Heart left ventricle (tissue), 13 donors: ENCODE data around the gene SOX10.

Experiments used
- POLR2A ChIP-seq, 2 donors: fragments of 450-650 bp; IDR thresholded peaks; one replicate each; pipeline ENCODE4 v1.6.1; 2017; ENCODE audit warnings: antibody characterized with exemption in 2 of 2, mild to moderate bottlenecking in 2 of 2, moderate library complexity in 2 of 2
- TF ChIP-seq, protein P1 (sequence below), 12 donors: fragments of 200-600 bp; sonication (generic) in 4 of 12; IDR thresholded peaks; one replicate each; pipeline versions ENCODE4 v1.5.0 to v1.8.0; 2018 to 2022; ENCODE audit warnings: antibody characterized with exemption in 12 of 12, mild to moderate bottlenecking in 5 of 12
- donor health status: ischemic (EF 13 %, LVEDD 7.1; RV severe dilation, severe dysfunction).
- donor health status: DM: no; HTN: yes; CAD: no.
- donor health status: DM: no; HTN: no; CAD: no.
- donor health status: ischemic (EF 25% LVEDD 6.9; RV normal size, moderate dysfunction).
- donor health status: ischemic (EF 25% LVEDD 5.7; RV mildly dilated, moderate dysfunction).
- donor health status: ischemic (EF 35%, LVEDD 5.7; RV mildly dilated, moderate dysfunction).
- donor health status: nonischemic (EF 11% LVEDD 7.7; RV severe dilation, severe dysfunction).
- donor health status: DM: yes; HTN: yes; CAD: no.
- donor health status: PGD.
- donor health status: ischemic (EF 29% LVEDD 5.4; RV normal size, mild dysfunction).
- donor health status: nonischemic (EF 23%, LVEDD 6.1; RV moderate dilation, normal function).

DNA sequence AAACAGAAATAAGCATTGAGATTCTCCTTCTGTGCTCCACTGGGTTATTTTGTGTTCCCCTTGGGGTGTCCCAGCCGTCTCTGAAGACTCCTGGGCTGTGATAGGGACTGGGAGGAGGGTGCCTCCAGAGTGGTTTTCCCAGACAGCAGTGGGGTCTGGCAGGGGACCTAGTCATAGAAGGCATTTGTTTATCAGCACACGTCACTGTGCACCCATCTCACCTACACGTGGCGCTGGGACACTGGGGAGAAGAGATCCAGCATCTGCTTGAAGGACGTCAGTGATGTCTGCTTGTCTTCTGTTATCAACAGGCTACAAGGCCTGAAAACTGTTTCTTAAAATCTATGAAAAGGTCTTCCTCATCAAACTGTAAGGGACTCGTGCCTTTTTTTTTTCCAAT lies 38.7 kb upstream of the SOX10 start:
- TF ChIP-seq, protein P1, sequence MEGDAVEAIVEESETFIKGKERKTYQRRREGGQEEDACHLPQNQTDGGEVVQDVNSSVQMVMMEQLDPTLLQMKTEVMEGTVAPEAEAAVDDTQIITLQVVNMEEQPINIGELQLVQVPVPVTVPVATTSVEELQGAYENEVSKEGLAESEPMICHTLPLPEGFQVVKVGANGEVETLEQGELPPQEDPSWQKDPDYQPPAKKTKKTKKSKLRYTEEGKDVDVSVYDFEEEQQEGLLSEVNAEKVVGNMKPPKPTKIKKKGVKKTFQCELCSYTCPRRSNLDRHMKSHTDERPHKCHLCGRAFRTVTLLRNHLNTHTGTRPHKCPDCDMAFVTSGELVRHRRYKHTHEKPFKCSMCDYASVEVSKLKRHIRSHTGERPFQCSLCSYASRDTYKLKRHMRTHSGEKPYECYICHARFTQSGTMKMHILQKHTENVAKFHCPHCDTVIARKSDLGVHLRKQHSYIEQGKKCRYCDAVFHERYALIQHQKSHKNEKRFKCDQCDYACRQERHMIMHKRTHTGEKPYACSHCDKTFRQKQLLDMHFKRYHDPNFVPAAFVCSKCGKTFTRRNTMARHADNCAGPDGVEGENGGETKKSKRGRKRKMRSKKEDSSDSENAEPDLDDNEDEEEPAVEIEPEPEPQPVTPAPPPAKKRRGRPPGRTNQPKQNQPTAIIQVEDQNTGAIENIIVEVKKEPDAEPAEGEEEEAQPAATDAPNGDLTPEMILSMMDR (IDR thresholded peaks at IDR 0.05), result no peak
- no peak for TF ChIP-seq POLR2A (IDR thresholded peaks at IDR 0.05)
